GM21447 (cell line): ENCODE data around the gene RNF20.
"Not testable (repeated sequence)": the region's sequence is repeated elsewhere in the genome, so short reads cannot be mapped to it uniquely, and the experiment has no call there.

ENCODE experiments used
- ATAC-seq: cut with Tn5 transposase; IDR thresholded peaks from one replicate; pipeline ENCODE4 v1.9.1; 2021; ENCODE audit not compliant: unreplicated experiment

Gene RNF20

DNA sequence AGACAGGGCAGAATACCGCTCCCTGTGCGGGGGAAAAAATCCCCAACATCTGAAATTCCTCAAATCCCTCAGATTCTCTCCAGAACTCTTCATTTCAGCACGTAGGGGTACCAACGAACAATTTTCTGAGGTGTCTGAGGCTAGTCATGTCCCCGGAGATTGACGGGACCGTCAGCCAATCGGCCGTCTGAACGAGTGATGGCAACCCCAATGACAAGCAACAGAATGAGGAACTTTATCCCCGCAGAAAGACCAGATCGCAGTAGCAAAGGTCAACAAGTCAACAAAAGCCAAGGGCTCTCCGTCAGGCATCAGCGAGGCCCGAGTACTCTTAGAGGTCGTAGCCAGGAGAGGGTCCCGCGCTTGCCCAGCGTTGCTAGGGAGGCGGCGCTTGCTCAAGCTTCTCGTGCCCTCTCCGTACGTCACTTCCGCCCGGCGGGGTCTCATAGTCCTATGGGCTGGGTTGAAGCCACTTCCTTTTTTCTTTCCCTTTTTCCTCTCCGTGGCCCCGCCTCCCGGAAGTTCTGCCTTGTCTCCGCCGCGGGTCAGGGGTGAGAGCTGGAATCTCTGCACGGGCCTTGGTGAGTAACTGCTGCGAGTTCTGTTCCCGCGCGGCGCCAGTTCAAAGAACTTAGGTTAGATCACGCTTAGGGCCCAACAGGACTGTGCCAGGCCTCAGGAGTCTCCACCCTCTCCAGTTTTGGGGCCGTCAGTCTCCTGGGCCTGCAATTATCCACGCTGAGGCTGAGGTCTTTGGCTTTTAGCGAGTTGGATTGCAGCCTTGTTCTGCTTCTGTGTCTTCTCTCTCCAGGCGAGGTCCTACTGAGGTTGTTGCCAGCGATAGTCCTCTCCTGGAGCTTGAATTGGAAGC, at the start of gene RNF20:
TSS of gene RNF20 (plus strand) at position 520 of the 871 bp plus-strand sequence. CDS start 1,571 bp downstream, outside the sequence.
- ATAC-seq: peak; percentile 98

DNA sequence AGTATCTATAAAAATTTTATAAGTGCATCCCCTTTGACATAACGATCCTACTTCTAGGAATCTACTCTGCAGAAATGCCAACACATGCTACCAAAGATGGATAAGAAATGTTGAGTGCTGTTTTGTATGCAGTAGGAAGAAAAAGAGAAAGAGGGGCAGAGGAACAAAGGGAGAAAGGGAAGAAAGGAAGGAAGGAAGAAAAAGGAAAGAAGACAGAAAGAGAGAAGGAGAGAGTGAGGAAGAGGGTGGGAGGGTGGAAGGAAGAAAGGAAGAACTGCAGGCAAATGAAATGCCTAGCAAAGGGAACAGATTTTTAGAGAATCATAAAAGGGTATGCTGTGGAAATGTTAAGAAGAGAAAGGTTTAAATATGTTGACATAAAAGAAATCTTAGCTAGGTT, 49.6 kb upstream of the RNF20 start:
- ATAC-seq: no peak

GRCh38 chr9:101485924-101486692, 47.5 kb upstream of the RNF20 start:
- no peak for ATAC-seq

GRCh38 chr9:101486693-101487442, 46.8 kb upstream of the RNF20 start:
- no peak for ATAC-seq

DNA sequence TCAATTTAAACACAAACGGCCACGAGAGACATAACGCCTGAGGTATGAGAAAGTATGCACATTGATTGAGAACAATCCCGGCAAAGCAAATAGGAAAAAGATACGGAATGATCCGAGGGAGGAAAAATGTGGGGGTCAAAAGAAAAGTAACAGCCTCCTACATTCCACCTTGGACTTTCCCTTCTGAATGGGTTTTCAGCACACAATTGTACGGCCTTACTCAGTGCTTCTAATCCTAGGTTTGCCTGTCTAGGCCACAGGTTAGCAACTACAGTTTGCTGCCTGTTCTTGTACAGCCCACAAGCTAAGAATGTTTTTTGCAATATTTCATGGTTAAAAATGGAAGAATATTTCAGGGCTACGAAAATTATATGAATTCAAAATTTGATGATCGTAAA, 46.2 kb upstream of the RNF20 start:
- no peak for ATAC-seq

- no peak for ATAC-seq
Measured at GRCh38 chr9:101495810-101496209, 37.8 kb upstream of the RNF20 start.

DNA sequence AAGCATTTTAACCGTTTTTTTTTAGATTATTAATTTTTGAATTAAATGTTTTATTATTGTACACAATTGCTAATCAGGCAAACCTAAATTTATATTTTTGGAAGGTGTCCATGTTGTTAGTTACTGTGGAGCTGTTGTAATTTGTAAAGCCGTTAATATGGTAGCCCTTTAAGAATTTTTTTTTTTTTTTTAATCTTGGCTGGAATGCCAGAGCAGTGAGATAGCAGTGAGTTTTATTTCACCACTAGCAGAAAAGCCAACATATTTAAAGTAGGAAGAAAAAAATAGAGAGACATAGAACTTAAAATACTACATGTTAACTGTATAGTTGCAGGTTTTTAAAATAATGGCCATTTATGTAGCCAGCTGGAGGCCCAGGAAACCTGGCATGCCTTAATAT, 35.3 kb upstream of the RNF20 start:
- no peak for ATAC-seq

GRCh38 chr9:101504188-101504587, 29.5 kb upstream of the RNF20 start:
- no peak for ATAC-seq

GRCh38 chr9:101508211-101508610, 25.4 kb upstream of the RNF20 start:
- no peak for ATAC-seq

GRCh38 chr9:101509572-101509971, 24.1 kb upstream of the RNF20 start:
- ATAC-seq: no peak

- ATAC-seq: no peak
Measured at GRCh38 chr9:101510459-101510858, 23.2 kb upstream of the RNF20 start.

GRCh38 chr9:101511009-101511408, 22.6 kb upstream of the RNF20 start:
- no peak for ATAC-seq

DNA sequence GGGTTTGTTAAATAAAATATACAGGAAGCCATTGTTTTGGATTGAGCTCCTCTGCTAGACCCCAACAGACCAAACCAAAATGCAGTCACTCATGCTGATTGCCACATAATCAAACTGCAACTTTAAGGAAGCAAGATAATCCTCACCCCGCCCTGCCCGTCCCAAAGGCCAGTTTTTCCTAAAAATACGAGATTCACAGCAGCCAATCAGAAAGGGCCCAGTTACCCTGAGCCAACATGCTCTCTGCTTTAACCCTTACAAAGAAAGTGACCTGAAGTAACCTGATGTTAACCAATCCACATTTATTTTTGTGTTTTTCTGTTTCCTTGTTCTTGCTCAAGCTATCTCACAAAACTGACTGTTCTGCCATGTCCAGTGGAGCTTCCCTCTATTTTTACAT, 21.5 kb upstream of the RNF20 start:
- no peak for ATAC-seq

GRCh38 chr9:101513351-101513750, 20.3 kb upstream of the RNF20 start:
- ATAC-seq: no peak

- no peak for ATAC-seq
Measured at GRCh38 chr9:101514071-101514470, 19.6 kb upstream of the RNF20 start.

- no peak for ATAC-seq
Measured at GRCh38 chr9:101516655-101517054, 17.0 kb upstream of the RNF20 start.

DNA sequence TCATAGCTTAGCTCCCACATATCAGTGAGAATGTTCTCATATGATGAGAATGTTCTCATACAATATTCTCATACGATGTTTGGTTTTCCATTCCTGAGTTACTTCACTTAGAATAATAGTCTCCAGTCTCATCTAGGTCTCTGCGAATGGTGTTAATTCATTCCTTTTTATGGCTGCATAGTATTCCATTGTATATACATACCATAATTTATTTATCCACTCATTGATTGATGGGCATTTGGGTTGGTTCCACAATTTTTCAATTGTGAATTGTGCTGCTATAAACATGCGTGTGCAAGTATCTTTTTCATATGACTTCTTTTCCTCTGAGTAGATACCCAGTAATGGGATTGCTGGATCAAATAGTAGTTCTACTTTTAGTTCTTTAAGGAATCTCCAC, 15.2 kb upstream of the RNF20 start:
- ATAC-seq: not testable (repeated sequence)

GRCh38 chr9:101524371-101524770, 9.3 kb upstream of the RNF20 start:
- no peak for ATAC-seq

DNA sequence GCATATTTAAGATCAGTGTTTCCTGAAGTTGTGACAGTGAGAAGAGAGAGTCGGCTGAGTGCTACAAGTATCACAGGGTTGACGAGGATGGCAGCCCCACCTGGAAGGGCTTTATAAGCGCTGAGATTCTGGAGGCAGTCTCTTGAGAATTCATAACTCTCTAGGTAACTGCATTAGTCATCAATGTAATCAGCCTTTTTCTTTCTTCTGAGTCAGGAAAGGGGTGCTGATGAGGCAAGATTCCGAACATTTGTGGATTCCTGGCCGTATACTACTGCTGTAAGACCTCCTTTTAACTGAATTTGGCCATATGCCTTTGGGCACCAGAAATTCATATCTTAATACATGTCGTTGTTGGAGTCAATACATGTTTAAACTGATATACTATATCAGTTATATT, 6.6 kb upstream of the RNF20 start:
- ATAC-seq: no peak

GRCh38 chr9:101528015-101528414, 5.6 kb upstream of the RNF20 start:
- no peak for ATAC-seq

- ATAC-seq: peak; percentile 40
Measured at GRCh38 chr9:101530076-101530711, 3.5 kb upstream of the RNF20 start.
